GF-D8 (cell line): ENCODE measurements around the gene PYGM.

Experiments used
- DNase-seq: peaks from one replicate; lab custom pipeline; 2025; lab: John Stamatoyannopoulos, UW

Gene PYGM

DNA sequence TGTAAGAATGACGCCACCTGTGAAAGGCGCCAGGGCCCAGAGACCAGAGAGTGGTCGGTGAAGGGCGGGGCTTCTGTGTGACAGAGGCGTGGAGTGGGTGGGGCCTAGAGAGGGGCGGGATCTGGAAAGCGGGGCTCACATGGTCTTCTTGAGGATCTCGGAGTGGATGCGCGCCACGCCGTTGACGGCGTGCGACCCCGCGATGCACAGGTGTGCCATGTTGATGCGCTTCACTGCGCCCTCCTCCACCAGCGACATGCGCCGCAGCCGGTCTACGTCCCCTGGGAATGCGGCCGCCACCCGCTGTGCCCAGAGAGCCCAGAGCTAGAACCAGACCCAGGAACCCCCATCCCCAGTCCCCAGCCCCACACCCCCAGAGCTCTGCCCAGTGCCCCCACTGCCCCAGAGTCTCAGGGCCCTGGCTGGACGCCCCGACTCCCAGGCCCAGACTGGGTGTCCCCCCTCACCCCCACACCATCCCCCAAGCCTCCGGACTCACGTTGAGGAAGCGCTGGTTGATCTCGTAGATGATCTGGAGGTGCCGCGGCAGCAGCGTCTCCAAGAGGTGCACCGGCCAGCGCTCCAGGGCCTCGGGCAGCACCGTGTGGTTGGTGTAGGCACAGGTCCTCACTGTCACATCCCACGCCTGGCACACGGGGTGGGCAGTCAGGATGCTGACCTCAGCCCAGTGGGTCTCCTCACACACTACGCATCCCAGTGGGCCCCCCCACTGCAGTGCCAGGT lies 6.2 kb downstream of the PYGM start:
- DNase-seq: no peak

DNA sequence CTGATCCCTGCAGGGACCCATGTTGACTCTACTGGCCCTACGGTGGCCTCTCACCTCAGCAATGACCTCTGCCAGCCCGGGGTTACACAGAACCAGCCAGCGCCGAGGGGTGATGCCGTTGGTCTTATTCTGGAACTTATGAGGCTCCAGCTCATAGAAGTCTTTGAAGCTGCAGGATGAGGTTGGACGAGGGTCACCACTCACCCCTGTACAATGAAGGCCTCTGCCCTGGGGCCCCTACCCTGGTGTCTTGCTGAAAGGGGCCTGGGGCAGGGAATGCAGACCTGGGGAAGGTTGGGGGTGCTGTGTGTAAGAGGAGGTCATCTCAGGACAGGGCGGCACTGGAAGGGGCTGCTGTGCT lies 6.8 kb downstream of the PYGM start:
- no peak for DNase-seq

DNA sequence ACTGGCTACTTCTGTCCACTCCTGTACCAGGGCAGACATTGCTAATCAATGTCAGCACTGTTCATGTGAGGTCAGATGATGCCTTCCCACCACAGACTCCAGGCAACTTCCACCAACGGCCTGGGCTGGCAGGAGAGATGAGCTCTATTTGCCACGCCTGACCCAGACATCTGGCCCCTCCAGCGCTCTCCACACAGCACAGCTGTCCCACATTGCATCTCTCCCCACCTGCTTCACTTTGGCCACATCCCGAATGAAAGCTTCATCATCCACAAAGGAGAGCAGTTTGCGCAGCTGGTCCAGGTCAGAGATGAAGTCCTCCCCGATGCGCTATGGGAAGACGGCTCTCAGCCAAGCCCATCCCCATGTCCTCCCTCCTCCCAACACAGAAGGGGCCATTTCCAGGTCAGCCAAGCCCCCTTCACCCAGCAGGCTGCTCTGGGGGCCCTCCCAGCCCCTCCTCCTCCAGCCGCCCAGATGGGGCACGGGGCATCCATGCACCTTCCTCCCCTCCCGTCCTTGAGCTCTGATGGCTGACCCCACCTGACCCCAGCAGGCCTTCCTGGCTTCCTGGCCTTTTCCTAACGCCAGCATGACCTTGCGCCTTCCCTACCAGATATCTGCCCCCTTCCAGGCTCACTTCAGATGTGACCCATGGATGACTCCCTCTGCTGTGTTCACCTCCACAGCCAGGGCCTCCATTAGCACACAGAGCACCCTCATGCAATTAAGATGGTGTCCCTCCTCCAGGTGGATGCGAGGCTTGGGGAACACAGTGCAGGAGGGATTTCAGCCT lies 7.4 kb downstream of the PYGM start:
- DNase-seq: no peak

GRCh38 chr11:64751580-64751979 lies 8.2 kb downstream of the PYGM start:
- DNase-seq: no peak

DNA sequence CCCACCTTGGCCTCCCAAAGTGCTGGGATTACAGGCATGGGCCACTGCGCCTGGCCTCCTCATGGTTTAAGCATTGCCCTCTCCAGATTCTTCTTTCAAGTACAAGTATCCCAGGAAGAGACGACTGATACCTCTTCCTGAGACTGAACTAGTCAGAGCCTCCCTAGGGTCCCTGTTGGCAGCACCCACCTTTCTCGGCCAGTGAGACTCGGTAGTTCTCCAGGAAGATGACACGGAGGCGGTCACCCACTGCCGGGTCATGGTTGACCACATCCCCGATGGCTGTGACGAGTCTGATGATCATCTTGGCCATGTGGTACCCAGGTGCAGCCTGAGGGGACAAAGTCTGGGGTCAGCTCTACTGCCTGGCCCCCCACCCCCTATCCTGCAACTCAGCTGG lies 8.6 kb downstream of the PYGM start:
- DNase-seq: no peak

DNA sequence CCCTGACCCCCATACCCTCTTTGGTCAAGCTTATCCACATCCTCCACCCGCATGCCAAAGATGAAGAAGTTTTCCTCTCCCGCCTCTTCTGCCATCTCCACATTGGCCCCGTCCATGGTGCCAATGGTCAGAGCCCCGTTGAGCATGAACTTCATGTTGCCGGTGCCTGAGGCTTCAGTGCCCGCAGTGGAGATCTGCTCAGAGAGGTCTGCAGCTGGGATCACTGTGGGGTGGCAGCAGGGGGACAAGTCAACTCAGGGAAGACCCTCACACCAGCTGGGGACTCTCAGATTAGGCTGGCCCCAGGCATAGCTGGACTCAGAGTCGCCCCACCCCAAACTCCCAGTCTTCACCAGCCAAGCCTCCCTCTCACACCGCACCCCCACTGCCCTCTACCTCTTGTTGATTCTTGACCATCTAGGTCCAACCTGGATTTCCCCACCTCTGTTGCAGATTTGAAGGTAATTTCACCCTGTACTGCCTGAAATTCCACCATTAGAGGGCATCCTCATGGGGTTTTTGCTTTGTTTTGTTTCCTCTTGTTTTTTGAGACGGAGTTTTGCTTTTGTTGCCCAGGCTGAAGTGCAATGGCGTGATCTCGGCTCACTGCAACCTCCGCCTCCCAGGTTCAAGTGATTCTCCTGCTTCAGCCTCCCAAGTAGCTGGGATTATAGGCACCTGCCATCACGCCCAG lies 9.3 kb downstream of the PYGM start:
- DNase-seq: no peak

DNA sequence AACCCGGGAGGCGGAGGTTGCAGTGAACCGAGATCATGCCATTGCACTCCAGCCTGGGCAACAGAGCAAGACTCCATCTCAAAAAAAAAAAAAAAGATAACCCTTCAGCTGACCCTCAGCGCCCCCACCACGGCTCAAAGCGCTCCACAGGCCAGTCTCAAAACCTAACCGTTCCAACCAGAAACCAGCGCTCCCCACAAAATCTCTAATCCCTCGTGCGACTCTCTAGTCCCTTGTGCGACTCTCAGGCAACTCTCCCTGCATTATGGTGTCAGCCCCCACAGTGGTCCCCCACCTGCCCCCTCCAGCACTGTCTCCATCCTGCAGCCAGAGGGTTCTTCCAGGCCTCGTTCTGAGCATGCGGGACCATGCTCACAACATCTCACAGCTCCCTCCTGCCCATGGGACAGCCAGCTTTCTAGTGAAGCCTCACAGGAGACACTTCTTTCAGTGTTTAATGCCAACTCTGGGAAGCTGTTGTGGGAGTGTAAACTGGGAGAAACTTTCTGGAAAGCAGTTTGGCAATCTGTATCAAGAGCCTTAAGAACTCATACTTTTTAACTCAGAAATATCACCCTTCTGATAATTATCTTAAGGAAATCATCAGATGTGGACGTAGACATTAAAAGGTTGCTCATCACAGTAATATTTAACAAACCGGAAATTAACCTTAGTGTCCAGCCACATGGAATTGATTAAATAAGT lies 11.7 kb downstream of the PYGM start:
- DNase-seq: no peak

- DNase-seq: no peak
These were observed 13.3 kb downstream of the PYGM start for GRCh38 chr11:64746486-64746885.

- peak; percentile 47 for DNase-seq
These were observed 14.0 kb downstream of the PYGM start for GRCh38 chr11:64745521-64746328.

GRCh38 chr11:64745189-64745520 lies 14.6 kb downstream of the PYGM start:
- peak; percentile 82 for DNase-seq

- no peak for DNase-seq
These were observed 15.1 kb downstream of the PYGM start for GRCh38 chr11:64744544-64745188.

GRCh38 chr11:64743591-64744543 lies 15.9 kb downstream of the PYGM start, which contains the start of gene RASGRP2:
Gene RASGRP2, minus strand, starts transcription at chr11:64744142. Its CDS starts 1,276 bp downstream, at chr11:64742866.
- peak; percentile 82 for DNase-seq

DNA sequence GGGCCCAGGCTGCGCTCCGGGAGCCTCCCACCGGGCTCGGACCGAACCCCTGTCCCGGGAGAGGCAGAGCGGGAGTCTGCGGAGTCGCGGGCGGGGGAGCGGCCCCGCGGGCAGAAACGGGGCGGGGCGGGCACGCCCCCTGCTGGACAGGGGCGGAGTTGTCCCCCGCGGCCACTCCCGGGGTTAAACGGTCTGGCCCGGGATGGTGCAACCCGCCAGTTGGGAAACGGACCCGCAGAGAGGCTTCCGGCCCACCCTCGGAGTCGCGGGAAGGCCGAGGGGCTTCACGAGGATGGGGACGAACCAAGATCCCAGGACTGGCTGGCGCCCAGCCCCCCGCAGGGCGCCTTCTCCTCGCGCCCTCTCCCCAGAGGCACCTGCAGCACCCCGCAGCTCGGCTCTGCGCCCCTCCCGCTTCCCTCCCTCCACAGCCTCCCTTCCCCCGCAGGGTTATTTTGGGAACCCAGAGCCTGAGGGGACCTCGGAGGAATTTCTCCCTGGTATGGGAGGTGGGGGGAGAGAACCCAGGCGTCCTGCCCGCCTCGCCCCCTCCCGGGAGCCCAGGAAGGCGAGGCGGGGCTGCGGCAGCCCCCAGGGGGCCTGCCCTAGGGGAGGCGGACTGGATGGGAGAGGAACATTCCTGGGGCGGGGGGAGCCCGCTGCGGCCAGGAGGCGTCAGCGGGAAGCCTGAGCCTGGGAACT lies 16.7 kb downstream of the PYGM start:
- peak; percentile 82 for DNase-seq

- DNase-seq: peak; percentile 23
These were observed 17.5 kb downstream of the PYGM start for GRCh38 chr11:64742087-64742888.

DNA sequence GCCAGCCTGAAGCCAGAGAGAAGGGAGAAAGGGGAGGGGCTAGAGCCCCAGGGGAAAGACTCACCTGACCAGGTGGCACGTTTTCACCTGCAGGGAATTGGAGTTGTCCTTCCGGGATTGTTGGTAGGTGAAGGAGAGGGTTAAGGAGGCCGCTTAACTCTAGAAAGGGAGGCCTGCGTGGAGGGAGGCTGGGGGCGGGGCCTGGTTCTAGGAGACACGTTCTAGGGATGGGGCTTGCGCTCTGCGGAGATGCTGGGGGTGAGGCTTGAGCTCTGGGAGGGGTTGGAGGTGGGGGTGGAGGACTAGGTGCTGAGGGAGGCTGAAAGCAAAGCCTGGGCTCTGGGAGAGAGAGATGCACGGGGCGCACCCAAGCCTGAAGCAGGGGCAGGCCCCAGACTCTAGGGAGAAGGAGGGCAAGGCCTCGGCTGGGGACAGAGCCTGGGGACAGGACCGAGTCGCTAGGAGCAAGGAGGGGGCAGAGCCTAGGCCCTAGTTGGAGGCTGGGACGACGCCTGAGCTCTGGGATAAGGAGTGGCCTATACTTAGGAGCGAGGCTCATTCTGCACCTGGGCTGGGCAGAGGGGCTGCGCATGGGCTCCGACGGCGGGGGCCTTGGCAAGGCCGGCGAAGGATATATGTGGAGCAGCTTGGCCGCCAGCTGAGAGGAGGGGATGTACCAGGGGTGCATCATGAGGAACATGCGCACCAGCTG lies 18.2 kb downstream of the PYGM start:
- DNase-seq: no peak

DNA sequence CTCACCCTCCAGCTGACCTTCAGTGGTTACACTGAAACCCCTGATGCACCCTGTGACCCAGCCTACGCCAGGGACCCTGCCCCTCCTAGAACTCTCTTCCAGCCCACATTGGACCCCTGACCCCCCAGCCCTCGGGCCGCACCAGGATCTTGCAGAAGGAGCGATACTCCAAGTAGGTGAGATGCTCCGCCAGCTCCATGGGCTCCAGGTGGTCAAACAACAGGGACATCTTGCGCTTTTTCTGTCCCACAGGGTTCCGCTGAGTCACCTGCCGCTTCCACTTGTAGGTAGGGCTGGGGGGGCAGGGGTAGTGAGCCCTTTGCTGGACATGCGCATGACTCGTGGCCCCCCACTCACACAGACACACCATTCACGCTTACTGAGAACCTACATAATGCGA lies 19.9 kb downstream of the PYGM start:
- no peak for DNase-seq

- no peak for DNase-seq
These were observed 23.1 kb downstream of the PYGM start for GRCh38 chr11:64736654-64737053.
